GM12874 (cell line): ENCODE data around the gene ZNF862.

Experiments used
- CTCF ChIP-seq: IDR thresholded peaks from 2 replicates; pipeline ENCODE4 v1.5.1; 2011; ENCODE audit warnings: low read depth, mild to moderate bottlenecking, control low read depth, low read length, moderate library complexity; ENCODE audit not compliant: insufficient read depth

ZNF862 gene

DNA sequence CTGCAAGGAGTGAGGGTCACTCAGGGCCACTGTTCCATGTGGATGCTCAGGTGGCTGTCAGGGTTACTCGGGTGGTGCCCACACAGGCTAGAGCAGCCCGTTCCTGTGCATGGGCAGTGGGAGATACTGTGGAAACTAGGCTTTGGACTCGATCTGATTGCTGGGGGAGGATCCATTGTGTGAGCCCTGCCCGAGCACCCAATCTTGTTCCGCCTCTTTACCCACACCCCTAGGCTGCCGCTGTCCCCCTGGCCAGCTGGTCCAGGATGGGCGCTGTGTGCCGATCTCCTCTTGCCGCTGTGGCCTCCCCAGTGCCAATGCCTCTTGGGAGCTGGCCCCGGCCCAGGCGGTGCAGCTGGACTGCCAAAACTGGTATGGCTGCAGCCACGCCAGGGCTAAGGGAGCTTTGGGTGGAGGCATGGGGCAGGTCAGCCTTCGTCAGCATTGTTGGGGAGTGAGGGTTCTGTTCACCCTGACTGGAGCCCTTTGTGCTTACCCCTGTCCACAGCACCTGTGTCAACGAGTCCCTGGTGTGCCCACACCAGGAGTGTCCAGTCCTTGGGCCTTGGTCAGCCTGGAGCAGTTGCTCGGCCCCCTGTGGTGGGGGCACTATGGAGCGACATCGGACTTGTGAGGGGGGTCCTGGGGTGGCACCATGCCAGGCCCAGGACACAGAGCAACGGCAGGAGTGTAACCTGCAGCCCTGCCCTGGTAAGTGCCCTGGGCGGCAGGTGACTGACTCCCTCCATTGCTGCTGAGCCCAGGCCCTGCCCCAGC is 12.4 kb upstream of the ZNF862 start:
- TF ChIP-seq CTCF: no peak

- TF ChIP-seq CTCF: no peak
Observed at GRCh38 chr7:149826344-149827088, 11.7 kb upstream of the ZNF862 start.

GRCh38 chr7:149827089-149827981 is 10.8 kb upstream of the ZNF862 start:
- no peak for TF ChIP-seq CTCF

DNA sequence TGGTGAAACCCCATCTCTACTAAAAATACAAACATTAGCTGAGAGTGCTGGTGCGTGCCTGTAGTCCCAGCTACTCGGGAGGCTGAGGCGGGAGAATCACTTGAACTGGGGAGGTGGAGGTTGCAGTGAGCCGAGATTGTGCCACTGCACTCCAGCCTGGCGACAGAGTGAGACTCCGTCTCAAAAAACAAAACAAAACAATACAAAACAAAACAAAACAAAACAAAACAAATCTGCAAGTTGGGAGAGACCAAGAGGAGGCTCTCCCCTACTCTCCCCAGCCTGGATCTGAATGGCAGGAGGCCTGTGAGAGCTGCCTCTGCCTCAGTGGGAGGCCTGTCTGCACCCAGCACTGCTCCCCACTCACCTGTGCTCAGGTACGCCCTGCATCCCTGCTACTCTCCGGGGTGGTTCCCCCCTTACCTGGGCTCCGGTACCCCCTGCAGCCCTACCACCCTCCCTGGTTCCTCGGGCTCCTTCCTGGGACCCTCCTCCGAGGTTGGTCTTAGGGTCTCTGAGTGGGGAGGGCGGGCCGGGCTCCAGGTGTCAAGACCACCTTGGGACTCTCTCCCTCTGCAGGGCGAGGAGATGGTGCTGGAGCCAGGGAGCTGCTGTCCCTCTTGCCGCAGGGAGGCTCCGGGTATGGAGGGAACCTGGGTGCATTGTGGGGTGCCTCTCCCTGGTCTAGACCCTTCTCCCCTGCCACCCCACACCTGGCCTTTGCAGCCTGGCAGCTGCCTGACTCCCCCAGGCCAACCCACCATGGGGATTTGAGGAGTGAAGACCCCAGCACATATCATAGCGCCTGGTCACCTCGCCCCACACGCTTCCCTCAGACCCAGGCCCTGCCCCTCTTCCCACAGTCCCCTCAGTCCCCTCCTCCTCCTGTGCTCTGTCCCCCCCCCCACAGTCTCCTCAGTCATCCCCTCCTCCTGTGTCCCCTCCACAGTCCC is 9.5 kb upstream of the ZNF862 start:
- no peak for TF ChIP-seq CTCF

DNA sequence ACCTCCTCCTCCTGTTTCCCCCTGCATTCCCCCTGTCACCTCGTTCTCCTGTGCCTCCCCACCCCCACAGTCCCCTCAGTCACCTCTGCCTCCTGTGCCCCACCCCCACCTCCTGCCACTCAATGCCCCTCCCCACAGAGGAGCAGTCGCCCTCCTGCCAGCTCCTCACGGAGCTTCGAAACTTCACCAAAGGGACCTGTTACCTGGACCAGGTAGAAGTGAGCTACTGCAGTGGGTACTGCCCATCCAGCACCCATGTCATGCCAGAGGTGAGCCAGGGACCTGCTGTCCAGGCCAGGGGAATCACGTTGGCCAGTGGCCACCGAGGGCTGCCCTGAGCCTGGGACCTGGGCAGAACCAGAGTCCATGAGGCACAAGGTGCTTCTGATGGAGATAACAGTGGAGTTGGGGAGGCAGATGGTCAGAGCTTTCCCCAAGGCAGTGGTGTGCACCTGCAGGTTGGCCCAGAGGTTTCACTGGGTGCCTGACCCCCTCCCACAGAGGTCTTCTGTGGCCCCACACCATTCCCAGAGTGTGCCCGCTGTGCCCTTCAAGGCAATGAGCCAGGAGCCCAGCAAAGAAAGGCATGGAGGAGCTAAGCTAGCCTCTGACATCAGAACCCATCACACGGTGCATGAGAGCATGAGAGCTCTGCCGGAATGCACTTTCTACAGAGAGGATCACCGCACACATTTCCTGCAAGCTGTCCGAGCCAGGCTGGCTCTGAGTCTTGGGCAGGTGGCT is 7.0 kb upstream of the ZNF862 start:
- no peak for TF ChIP-seq CTCF

- TF ChIP-seq CTCF: no peak
Observed at GRCh38 chr7:149831741-149832219, 6.4 kb upstream of the ZNF862 start.
